KOPT-K1 (cell line): ENCODE results near the gene ACRV1.
"Not testable (repeated sequence)": the region's sequence is repeated elsewhere in the genome, so short reads cannot be mapped to it uniquely, and the experiment has no call there.

Experiments
- H3K27ac ChIP-seq: fragments of 200-600 bp; sonication (generic); 2 replicates; pipeline ENCODE4 v1.5.1; 2016; ENCODE audit warnings: antibody characterized with exemption, mild to moderate bottlenecking, low read depth, low read length; ENCODE audit not compliant: poor library complexity, severe bottlenecking
- H3K36me3 ChIP-seq: fragments of 200-600 bp; sonication (generic); 2 replicates; pipeline ENCODE4 v1.5.1; 2017; ENCODE audit warnings: antibody characterized with exemption, mild to moderate bottlenecking, low read length, moderate library complexity; ENCODE audit not compliant: insufficient read depth
- H3K9me3 ChIP-seq: fragments of 200-600 bp; sonication (generic); 2 replicates; pipeline ENCODE4 v1.5.1; 2017; ENCODE audit warnings: antibody characterized with exemption, low read length, mild to moderate bottlenecking; ENCODE audit not compliant: insufficient read depth, poor library complexity, severe bottlenecking

ACRV1 gene

GRCh38 chr11:125680747-125681146 lies at the start of gene ACRV1:
Gene ACRV1 (minus strand): TSS chr11:125680847. CDS start chr11:125680780, 67 bp downstream.
- Histone ChIP-seq H3K9me3 (no peaks in the 10 kb centered on the region), H3K36me3 (peaks cover 62% of the 10 kb centered on the region), H3K27ac (no peak within 1 kb of the TSS)

DNA sequence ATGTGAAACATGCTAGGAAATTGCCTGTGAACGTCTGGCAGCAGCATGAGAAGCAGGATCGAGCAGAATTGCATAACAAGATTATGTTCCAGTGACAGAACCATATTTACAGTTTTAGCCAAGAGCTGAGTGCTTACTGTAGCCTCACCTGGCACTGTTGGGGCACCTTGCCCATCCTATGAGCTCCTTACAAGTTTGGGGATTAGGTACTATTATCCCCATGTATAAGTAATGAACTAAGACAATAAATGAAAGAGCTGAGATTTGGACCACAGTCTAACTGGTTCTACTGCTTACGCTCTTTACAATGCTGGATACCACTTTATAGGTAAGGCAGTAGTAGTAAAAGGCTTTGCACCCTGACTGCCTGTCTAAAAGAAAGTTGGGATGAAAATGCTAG lies 48.3 kb upstream of the ACRV1 start:
- Histone ChIP-seq H3K9me3 (no peaks in the 10 kb centered on the region), H3K27ac (no peak overlapping the region), H3K36me3 (no peaks in the 10 kb centered on the region)

GRCh38 chr11:125724125-125724524 lies 43.5 kb upstream of the ACRV1 start:
- Histone ChIP-seq H3K9me3 (no peaks in the 10 kb centered on the region), H3K36me3 (no peaks in the 10 kb centered on the region), H3K27ac (no peak overlapping the region)

GRCh38 chr11:125720781-125721180 lies 40.1 kb upstream of the ACRV1 start:
- H3K36me3 ChIP-seq = no peaks in the 10 kb centered on the region
- no peaks in the 10 kb centered on the region for H3K9me3 ChIP-seq
- H3K27ac ChIP-seq = no peak overlapping the region

DNA sequence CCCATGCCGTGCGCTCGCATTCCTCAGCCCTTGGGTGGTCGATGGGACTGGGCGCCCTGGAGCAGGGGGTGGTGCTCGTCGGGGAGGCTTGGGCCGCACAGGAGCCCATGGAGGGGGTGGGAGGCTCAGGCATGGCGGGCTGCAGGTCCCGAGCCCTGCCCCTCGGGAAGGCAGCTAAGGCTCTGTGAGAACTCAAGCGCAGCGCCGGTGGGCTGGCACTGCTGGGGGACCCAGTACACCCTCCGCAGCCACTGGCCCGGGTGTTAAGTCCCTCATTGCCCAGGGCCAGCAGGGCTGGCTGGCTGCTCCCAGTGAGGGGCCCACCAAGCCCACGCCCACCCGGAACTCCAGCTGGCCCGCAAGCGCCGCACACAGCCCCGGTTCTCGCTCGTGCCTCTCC lies 24.0 kb upstream of the ACRV1 start:
- not testable (repeated sequence) for H3K9me3 ChIP-seq, H3K27ac ChIP-seq, H3K36me3 ChIP-seq

DNA sequence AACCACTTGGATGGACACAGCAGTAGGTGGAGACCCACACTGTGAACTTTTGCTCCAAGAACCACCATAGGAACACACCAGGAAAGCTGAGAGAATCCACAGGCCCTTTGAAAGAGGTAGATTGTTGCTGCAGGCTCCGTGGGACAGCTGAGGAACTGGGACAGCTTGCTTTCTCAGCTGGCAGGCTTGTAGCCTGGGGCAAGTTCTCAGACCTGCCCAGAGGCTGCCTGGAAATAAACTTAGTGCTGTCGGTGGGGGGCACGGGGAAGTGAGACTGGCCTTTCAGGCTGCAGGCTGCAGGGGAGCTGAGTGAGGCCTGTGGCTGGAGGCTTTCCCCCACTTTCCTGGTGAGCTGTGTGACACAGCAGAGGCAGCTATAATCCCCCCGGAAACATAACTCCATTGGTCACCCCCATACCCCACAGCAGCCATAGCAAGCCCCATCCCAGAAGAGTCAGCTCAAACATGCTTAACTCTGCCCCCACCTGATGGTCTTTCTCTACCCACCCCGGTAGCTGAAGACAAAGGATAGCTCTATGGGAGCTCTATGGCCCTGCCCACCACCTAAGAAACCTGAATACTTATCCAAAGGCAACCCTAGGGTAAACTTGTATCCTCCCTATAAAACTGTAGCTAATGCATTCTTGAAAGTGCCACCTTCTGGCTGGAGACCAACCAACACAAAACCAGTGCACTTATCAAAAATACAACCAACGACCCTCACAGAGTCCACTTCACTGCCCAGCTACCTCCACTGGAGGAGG lies 21.4 kb upstream of the ACRV1 start:
- no peaks in the 10 kb centered on the region for H3K36me3 ChIP-seq
- H3K27ac ChIP-seq = no peak overlapping the region

GRCh38 chr11:125701018-125701610 lies 20.5 kb upstream of the ACRV1 start:
- no peaks in the 10 kb centered on the region for H3K36me3 ChIP-seq
- H3K9me3 ChIP-seq = no peaks in the 10 kb centered on the region
- H3K27ac ChIP-seq = no peak overlapping the region

More for the DNA sequence above, 21.4 kb upstream of the ACRV1 start:
- H3K9me3 ChIP-seq = no peaks in the 10 kb centered on the region

DNA sequence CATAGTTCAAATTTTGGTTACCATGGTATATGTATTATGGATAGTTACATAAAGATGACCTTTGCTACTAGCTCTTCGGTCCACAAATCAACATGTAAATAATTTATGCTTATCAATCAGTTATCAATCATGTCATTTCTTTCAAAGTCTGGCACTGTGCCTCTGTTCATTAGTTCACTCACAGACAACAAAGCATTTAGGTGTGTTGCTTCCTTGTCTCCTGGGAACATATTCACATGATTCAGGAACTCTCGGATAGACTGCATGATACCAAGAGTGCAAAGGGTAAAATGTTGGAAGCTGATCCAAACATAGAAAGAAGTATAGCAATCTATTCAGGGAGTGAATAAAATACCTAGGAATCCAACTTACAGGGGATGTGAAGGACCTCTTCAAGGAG lies 14.3 kb upstream of the ACRV1 start:
- H3K9me3 ChIP-seq = no peaks in the 10 kb centered on the region
- no peak overlapping the region for H3K27ac ChIP-seq
- no peaks in the 10 kb centered on the region for H3K36me3 ChIP-seq

- H3K27ac ChIP-seq = no peak overlapping the region
- H3K36me3 ChIP-seq = no peaks in the 10 kb centered on the region
- no peaks in the 10 kb centered on the region for H3K9me3 ChIP-seq
Measured at GRCh38 chr11:125692887-125693286, 12.2 kb upstream of the ACRV1 start.

GRCh38 chr11:125690006-125690405 lies 9.4 kb upstream of the ACRV1 start:
- H3K9me3 ChIP-seq = no peaks in the 10 kb centered on the region
- H3K27ac ChIP-seq = no peak overlapping the region
- peaks cover 8% of the 10 kb centered on the region; the same call in 1 of the 2 replicates for H3K36me3 ChIP-seq

GRCh38 chr11:125689274-125689859 lies 8.7 kb upstream of the ACRV1 start:
- no peaks in the 10 kb centered on the region for H3K9me3 ChIP-seq
- peaks cover 13% of the 10 kb centered on the region; the same call in 1 of the 2 replicates for H3K36me3 ChIP-seq

DNA sequence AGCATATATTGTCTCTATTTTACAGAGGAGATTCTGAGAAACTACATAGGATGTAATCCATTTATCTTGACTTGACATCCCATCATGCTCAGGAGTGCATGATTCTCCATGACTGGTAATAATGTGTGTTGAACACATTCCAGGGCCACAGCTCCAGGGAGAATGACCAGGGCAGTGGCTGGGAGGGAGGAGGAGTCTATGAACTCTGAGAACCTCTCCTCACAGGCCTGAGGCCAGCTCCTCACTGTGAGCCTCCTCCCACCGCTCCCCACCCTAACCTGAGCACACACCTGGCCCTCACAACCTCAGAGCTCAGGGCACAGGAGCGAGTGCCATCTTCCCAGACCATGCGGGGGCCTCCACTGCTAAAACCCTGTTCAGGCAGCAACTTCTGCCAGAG lies 8.0 kb upstream of the ACRV1 start:
- peaks cover 19% of the 10 kb centered on the region; the same call in 1 of the 2 replicates for H3K36me3 ChIP-seq
- no peak overlapping the region for H3K27ac ChIP-seq
- H3K9me3 ChIP-seq = no peaks in the 10 kb centered on the region

More at GRCh38 chr11:125689274-125689859, 8.7 kb upstream of the ACRV1 start:
- no peak overlapping the region for H3K27ac ChIP-seq

GRCh38 chr11:125688066-125688465 lies 7.4 kb upstream of the ACRV1 start:
- Histone ChIP-seq H3K36me3 (peaks cover 22% of the 10 kb centered on the region; the same call in 1 of the 2 replicates), H3K9me3 (no peaks in the 10 kb centered on the region), H3K27ac (no peak overlapping the region)

- H3K36me3 ChIP-seq = peaks cover 28% of the 10 kb centered on the region
- H3K27ac ChIP-seq = no peak overlapping the region
- no peaks in the 10 kb centered on the region for H3K9me3 ChIP-seq
Measured at GRCh38 chr11:125685228-125685627, 4.6 kb upstream of the ACRV1 start.

DNA sequence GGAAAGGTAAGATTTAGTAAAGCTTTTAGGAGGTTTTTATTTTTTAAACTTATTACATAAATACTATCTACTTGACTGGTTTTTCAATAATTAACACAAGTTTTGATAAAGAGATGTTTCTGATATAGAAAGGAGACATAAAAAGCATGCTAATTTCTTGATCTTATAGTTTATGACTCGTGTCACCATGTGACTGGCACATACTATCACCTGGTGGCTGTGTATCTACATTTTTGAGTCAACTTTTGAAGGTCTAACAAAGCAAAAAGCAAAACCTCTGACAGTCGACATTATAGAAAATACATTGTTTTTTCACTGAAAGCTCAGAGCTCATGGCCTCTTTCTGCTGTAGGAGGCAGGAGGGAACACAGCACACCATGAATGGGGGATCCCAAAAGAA lies 810 bp downstream of the ACRV1 start:
- Histone ChIP-seq H3K27ac (no peak overlapping the region), H3K36me3 (peaks cover 65% of the 10 kb centered on the region)

More for the DNA sequence above, 810 bp downstream of the ACRV1 start:
- no peaks in the 10 kb centered on the region for H3K9me3 ChIP-seq
